Omental fat pad (tissue), 4 donors: Measurements from ENCODE around the gene SMARCAD1. TPM values are rescaled to one million over a fixed set of nuclear protein-coding genes. Genes with fewer than 3 reads are reported as not detected.

Experiments used
- ATAC-seq: fragments of 150-250 bp; one replicate; pipeline ENCODE4 v1.9.1; 2016; ENCODE audit warnings: mild to moderate bottlenecking, moderate library complexity; ENCODE audit not compliant: low FRiP score
- DNase-seq: peaks from one replicate; pipeline ENCODE4 v3.0.0-alpha.2; 2019; ENCODE audit warnings: low spot score
- CTCF ChIP-seq, 3 donors: fragments of 450-650 bp; IDR thresholded peaks; one replicate each; pipeline ENCODE4 v1.5.1; 2016 to 2017; ENCODE audit warnings: antibody characterized with exemption in 3 of 3, mild to moderate bottlenecking in 3 of 3, moderate library complexity in 2 of 3
- total RNA-seq, 4 donors: library from RNA; depleted of rRNA; stranded (reverse); fragments of >200 nt; gene quantifications; one replicate each; pipeline ENCODE4 v1.1.0, GENCODE V29; 2016

The SMARCAD1 gene
- total RNA-seq, 4 donors from 2014 or later: 16.6 to 31.7 (median 18.9) TPM

GRCh38 chr4:94208266-94208665 is 601 bp downstream of the SMARCAD1 start:
- no peak for TF ChIP-seq CTCF (IDR thresholded peaks at IDR 0.05)
- no peak for ATAC-seq
- no peak for DNase-seq

GRCh38 chr4:94208918-94209317 is 1.3 kb downstream of the SMARCAD1 start:
- no peak for ATAC-seq
- DNase-seq: no peak
- no peak for TF ChIP-seq CTCF (IDR thresholded peaks at IDR 0.05)

DNA sequence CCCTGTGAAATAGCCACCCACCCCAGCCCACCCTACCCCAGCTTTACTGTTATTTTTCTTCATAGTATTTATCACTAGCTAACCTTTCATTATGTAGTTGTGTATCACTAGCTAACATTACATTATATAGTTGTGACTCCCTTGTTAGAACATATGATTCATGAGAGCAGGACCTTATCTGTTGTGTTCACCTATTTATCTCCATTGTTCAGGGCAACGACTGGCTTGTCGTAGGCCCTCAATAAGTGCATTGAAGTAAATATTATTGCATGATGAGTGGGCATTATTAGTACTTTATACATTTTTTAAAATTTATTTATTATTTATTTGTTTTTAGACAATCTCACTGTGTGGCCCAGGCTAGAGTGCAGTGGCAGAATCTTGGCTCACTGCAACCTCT is 4.2 kb downstream of the SMARCAD1 start:
- ATAC-seq (no peak), DNase-seq (no peak)
- no peak for TF ChIP-seq CTCF (IDR thresholded peaks at IDR 0.05)

GRCh38 chr4:94214703-94215319 is 7.1 kb downstream of the SMARCAD1 start:
- no peak for ATAC-seq
- no peak for DNase-seq
- no peak for TF ChIP-seq CTCF (IDR thresholded peaks at IDR 0.05)

DNA sequence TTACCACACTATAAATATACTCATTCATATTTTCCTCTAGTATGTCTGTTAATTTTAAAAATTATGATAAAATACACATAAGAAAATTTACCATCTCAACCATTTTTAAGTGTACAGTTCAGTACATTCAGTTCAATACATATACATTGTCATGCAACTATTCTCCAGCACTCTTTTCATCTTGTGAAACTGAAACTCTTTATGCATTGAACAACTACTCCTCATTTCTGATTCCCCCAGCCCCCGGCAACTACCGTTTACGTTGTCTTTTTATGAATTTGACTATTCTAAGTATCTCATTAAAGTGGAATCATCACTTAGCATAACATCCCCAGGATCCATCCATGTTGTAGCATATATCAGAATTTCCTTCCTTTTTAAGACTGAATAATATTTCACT is 8.7 kb downstream of the SMARCAD1 start:
- ATAC-seq: no peak
- TF ChIP-seq CTCF (IDR thresholded peaks at IDR 0.05): no peak
- DNase-seq: no peak

GRCh38 chr4:94219402-94219801 is 11.7 kb downstream of the SMARCAD1 start:
- no peak for TF ChIP-seq CTCF (IDR thresholded peaks at IDR 0.05)
- ATAC-seq (no peak), DNase-seq (no peak)

DNA sequence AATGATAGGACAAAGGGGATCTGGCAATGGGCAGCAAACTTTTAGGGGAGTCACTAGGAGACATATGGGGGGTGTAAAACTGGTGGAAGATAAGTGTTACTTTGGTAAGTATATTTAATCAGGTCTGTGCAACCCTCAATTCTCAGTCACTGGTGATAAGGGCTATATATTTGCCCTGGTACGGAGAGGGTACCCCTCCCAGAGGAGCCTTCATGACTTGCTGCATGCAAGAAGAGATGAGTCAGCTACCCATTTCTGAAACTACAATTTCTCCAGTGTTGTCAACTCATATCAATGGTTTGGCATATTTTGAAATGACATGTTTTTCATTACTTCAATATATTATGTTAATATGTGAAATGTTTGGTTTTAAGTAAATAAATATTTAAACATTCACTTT is 14.3 kb downstream of the SMARCAD1 start:
- ATAC-seq: no peak
- TF ChIP-seq CTCF (IDR thresholded peaks at IDR 0.05): no peak
- DNase-seq: no peak
